WERI-Rb-1 (cell line): Measurements from ENCODE around the gene IGSF8.

Experiments used
- DNase-seq: peaks from one replicate; pipeline ENCODE4 v3.0.0-alpha.2; 2020
- H3K27ac ChIP-seq: fragments of 250-450 bp; sonication (Bioruptor Pico); 2 replicates; pipeline ENCODE4 v1.5.1; 2020; ENCODE audit warnings: mild to moderate bottlenecking, moderate library complexity
- H3K27me3 ChIP-seq: fragments of 250-450 bp; sonication (Bioruptor Pico); 2 replicates; pipeline ENCODE4 v1.5.1; 2021; ENCODE audit warnings: mild to moderate bottlenecking, low read depth, moderate library complexity; ENCODE audit not compliant: insufficient read depth, severe bottlenecking
- H3K36me3 ChIP-seq: fragments of 250-450 bp; sonication (Bioruptor Pico); 2 replicates; pipeline ENCODE4 v1.5.1; 2020; ENCODE audit warnings: mild to moderate bottlenecking, moderate library complexity
- H3K4me3 ChIP-seq: 2 replicates; pipeline ENCODE4 v1.5.1; 2011; ENCODE audit warnings: low read depth, mild to moderate bottlenecking, control low read depth, low read length
- H3K9me3 ChIP-seq: fragments of 250-450 bp; sonication (Bioruptor Pico); 2 replicates; pipeline ENCODE4 v1.5.1; 2021; ENCODE audit warnings: mild to moderate bottlenecking, moderate library complexity; ENCODE audit not compliant: severe bottlenecking
- TF ChIP-seq, protein P1 (sequence below): IDR thresholded peaks from 2 replicates; pipeline ENCODE4 v1.5.1; 2011; ENCODE audit warnings: low read depth, mild to moderate bottlenecking, control low read depth, inconsistent platforms, low read length

The IGSF8 gene

DNA sequence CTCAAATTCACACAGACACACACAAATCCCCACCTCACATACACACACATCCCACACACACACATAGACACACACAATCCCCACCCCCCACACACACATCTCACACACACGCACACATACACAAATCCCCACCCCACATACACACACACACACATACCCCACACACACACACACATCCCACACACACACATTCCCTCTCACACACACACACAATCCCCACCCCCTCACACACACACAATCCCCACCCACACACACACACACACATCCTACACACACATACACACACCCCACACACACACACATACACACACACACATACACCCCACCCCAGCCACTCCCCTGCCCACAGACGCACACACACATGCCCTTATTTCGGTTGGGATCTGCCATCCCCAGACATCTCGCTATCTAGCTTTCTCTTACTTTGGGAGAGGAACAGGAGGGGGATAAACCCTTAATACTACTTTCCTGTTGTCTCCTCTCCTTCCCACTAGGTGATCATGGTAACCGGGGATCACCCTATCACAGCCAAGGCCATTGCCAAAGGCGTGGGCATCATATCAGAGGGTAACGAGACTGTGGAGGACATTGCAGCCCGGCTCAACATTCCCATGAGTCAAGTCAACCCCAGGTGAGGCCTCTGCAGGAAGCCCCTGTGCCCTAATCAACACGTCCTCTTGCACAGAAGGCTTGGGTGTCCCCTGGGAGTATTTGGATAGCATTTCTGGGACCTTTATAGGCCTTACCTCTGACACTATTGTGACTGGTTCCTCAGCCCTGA is 35.8 kb upstream of the IGSF8 start:
- DNase-seq = no peak
- TF ChIP-seq, protein P1, sequence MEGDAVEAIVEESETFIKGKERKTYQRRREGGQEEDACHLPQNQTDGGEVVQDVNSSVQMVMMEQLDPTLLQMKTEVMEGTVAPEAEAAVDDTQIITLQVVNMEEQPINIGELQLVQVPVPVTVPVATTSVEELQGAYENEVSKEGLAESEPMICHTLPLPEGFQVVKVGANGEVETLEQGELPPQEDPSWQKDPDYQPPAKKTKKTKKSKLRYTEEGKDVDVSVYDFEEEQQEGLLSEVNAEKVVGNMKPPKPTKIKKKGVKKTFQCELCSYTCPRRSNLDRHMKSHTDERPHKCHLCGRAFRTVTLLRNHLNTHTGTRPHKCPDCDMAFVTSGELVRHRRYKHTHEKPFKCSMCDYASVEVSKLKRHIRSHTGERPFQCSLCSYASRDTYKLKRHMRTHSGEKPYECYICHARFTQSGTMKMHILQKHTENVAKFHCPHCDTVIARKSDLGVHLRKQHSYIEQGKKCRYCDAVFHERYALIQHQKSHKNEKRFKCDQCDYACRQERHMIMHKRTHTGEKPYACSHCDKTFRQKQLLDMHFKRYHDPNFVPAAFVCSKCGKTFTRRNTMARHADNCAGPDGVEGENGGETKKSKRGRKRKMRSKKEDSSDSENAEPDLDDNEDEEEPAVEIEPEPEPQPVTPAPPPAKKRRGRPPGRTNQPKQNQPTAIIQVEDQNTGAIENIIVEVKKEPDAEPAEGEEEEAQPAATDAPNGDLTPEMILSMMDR = no peak
- Histone ChIP-seq H3K36me3 (no peaks in the 10 kb centered on the region), H3K4me3 (no peak overlapping the region), H3K27me3 (no peaks in the 10 kb centered on the region), H3K27ac (no peak overlapping the region), H3K9me3 (no peaks in the 10 kb centered on the region)

DNA sequence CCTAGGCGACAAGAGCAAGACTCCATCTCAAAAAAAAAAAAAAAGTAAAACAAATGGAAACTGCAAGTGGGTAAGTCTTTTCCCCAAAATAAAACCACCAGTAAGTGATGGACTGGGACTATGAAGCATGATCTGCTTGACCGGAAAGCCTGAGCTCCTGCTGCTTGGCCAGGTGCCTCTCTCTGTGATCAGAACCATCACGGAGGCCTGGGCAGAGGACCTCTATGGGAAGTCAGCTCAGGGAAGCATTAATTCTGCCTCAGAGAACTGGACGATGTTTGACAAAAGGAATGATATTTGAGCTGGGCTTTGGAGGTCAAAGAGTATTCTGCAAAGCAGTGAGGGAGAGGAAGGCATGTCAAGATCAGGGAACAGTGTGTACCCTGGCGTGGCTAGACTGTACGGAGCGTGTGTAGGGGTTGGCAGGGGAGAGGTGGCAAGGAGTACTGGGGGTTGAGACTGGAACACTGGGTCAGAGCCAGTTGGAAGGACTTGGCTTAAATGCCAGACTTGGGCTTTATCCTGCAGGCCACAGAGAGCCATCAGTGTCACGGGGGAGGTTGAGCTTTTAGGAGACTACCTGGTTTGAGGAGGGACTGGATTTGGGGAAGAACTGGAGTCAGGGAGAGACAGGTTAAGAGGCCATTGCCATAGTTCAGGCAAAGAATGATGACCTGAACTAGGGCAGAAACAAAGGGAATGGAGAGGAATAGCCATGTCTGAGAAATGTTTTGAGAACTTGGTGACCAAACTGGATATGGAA is 33.6 kb upstream of the IGSF8 start:
- no peaks in the 10 kb centered on the region for H3K36me3 ChIP-seq
- no peaks in the 10 kb centered on the region for H3K27me3 ChIP-seq
- H3K4me3 ChIP-seq = no peak overlapping the region
- H3K27ac ChIP-seq = no peak overlapping the region
- TF ChIP-seq, protein P1 = no peak
- DNase-seq = no peak
- H3K9me3 ChIP-seq = no peaks in the 10 kb centered on the region

DNA sequence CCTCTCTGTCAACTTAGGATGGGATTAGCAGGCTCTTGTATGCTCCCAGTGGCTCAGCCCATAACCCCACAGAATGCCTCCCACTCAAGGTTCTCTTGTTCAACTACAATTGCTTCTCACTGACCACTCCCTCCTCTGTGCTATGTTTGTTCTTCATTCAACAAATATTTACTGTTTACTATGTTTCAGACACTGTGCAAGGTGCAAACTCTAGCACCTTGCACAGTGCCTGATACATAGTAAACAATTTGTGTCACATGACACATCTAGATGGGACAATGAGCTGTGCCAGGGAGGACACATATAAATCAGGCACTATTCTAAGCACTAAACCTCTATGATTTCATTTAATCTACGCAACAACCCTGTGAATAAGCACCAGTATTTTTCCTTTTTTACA is 32.5 kb upstream of the IGSF8 start:
- Histone ChIP-seq H3K36me3 (no peaks in the 10 kb centered on the region), H3K27me3 (no peaks in the 10 kb centered on the region), H3K9me3 (no peaks in the 10 kb centered on the region), H3K4me3 (no peak overlapping the region), H3K27ac (no peak overlapping the region)
- TF ChIP-seq, protein P1 = no peak
- no peak for DNase-seq

DNA sequence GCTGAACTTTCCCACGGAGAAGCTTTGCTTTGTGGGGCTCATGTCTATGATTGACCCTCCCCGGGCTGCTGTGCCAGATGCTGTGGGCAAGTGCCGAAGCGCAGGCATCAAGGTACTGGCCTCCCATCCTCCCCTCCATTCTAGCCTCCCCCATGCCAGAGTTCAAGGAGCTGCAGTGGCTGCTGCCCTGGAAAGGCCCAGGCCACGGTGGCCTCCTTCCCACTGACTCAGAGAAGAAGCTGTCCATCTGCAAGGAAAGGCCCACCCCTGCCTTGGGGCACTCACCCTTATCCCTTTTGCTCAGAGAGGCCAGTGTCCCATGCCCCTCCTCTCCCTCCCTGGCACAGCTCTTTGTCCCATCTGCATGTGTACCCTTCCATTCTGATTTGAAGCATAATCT is 32.1 kb upstream of the IGSF8 start:
- H3K27ac ChIP-seq = no peak overlapping the region
- H3K27me3 ChIP-seq = no peaks in the 10 kb centered on the region
- H3K36me3 ChIP-seq = no peaks in the 10 kb centered on the region
- H3K4me3 ChIP-seq = no peak overlapping the region
- DNase-seq = no peak
- no peaks in the 10 kb centered on the region for H3K9me3 ChIP-seq
- TF ChIP-seq, protein P1 = no peak

DNA sequence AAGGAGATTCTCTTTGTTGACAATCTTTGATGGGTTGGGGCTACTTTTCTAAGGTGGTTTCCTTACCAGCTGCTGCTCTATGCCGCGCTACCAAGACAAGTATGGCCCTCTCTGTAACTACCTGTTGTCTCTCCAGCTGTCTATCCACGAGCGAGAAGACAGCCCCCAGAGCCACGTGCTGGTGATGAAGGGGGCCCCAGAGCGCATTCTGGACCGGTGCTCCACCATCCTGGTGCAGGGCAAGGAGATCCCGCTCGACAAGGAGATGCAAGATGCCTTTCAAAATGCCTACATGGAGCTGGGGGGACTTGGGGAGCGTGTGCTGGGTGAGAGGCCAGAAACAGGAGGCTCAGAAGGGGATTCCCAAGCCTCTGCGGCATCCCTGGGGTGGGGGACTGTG is 31.5 kb upstream of the IGSF8 start:
- no peak for DNase-seq
- no peak overlapping the region for H3K27ac ChIP-seq
- H3K36me3 ChIP-seq = no peaks in the 10 kb centered on the region
- TF ChIP-seq, protein P1 = no peak
- H3K4me3 ChIP-seq = no peak overlapping the region
- H3K27me3 ChIP-seq = no peaks in the 10 kb centered on the region
- H3K9me3 ChIP-seq = no peaks in the 10 kb centered on the region
